ENCODE data around the gene FBLN5.

FBLN5 gene

DNA sequence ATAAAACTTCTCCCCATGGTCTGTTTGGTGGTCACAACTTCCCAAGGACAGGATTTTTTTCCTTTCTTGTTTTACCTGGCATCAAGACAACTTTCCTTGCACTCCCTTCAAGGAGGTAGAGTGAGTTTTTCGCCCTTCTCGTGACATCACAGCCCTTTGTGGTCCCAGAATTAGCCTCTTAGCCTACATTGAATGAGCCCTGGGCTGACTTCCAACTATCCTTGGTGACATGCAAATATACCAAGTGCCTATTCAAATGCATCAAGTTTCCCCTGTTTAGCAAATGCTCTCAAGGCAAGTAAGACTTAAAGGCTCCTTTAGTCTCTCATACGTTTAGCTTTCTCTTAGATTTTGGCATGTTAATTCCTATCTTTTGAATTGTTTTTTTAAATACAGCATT is 116.7 kb downstream of the FBLN5 start:
- Histone ChIP-seq H3K9ac (ENCODE audit: low read depth, low read length) (no peak overlapping the region), H3K4me3 (ENCODE audit: low read depth, low read length) (no peak overlapping the region), H3K36me3 (ENCODE audit: control insufficient read depth, insufficient read depth, low read length) (no peaks in the 10 kb centered on the region), H3K4me1 (ENCODE audit: control insufficient read depth, insufficient read depth, low read length) (peaks cover 26% of the 10 kb centered on the region), H3K27me3 (ENCODE audit: control insufficient read depth, insufficient read depth, low read length) (peaks cover 4% of the 10 kb centered on the region), H3K9me3 (ENCODE audit: control insufficient read depth, insufficient read depth, low read length) (peaks cover 3% of the 10 kb centered on the region)

DNA sequence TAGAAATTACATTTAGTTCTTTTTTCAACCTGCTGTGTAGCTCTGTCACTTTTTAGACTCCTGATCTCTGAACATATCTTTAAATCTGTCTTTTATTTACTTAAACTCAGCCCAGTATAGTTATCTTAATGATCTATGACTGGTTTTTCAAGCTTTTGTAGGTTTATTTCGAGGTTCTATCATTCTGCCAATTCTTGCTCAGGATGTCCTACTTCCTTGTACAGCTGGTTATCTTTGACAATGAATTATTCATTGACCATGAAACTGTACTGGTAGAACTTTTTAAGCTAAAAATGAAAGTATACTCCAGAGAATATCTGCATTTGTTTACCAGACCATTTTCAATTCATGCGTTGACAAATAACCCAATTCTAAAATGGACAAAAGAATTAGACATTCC is 118.0 kb downstream of the FBLN5 start:
- peaks cover 3% of the 10 kb centered on the region for H3K9me3 ChIP-seq (ENCODE audit: control insufficient read depth, insufficient read depth, low read length)
- H3K27me3 ChIP-seq (ENCODE audit: control insufficient read depth, insufficient read depth, low read length), result no peaks in the 10 kb centered on the region
- H3K36me3 ChIP-seq (ENCODE audit: control insufficient read depth, insufficient read depth, low read length), result no peaks in the 10 kb centered on the region
- peaks cover 28% of the 10 kb centered on the region for H3K4me1 ChIP-seq (ENCODE audit: control insufficient read depth, insufficient read depth, low read length)
- H3K9ac ChIP-seq (ENCODE audit: low read depth, low read length), result no peak overlapping the region
- H3K4me3 ChIP-seq (ENCODE audit: low read depth, low read length), result no peak overlapping the region

GRCh38 chr14:91827746-91828145 is 119.7 kb downstream of the FBLN5 start:
- peaks cover 27% of the 10 kb centered on the region for H3K4me1 ChIP-seq (ENCODE audit: control insufficient read depth, insufficient read depth, low read length)
- H3K27me3 ChIP-seq (ENCODE audit: control insufficient read depth, insufficient read depth, low read length), result no peaks in the 10 kb centered on the region
- no peak overlapping the region for H3K9ac ChIP-seq (ENCODE audit: low read depth, low read length)
- H3K4me3 ChIP-seq (ENCODE audit: low read depth, low read length), result no peak overlapping the region
- no peaks in the 10 kb centered on the region for H3K36me3 ChIP-seq (ENCODE audit: control insufficient read depth, insufficient read depth, low read length)
- H3K9me3 ChIP-seq (ENCODE audit: control insufficient read depth, insufficient read depth, low read length), result peaks cover 3% of the 10 kb centered on the region
